ENCODE measurements around the gene CASP4. TPM values are rescaled to one million over a fixed set of nuclear protein-coding genes. Genes with fewer than 3 reads are reported as not detected.

Gene CASP4
- total and polyA plus RNA-seq, 2 of the 4 experiments (the other 2 are of a cell fraction) = 82.5 to 91.9 TPM

DNA sequence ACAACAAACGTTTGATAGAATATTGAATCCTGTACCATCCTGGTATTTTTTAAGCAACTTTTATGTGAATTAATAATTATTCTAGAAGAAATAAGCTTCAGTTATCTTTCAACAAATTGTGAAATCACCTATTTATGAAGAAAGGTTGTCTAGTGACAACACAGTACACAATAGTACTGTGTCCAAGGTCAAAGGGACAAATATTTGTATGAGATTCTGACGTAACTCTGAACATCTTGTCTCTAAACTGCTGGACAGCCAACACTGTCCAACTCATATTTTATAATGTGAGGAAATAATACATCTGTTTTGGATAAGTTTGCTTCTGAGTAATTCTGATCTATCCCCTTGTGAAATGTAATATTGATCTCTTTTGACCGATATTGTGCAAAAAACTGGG, 35.6 kb upstream of the CASP4 start:
- Histone ChIP-seq H2AK9ac (replicated peaks; ENCODE audit: low read depth, low read length, poor library complexity) (no peak overlapping the region), H3K79me1 (ENCODE audit: low read depth in 1 of 2, low read length in 2 of 2) (no peaks in the 10 kb centered on the region), H2AFZ (replicated peaks; ENCODE audit: low read length, poor library complexity) (no peak overlapping the region), H4K5ac (ENCODE audit: low read depth, low read length) (no peak overlapping the region), H2BK5ac (ENCODE audit: low read depth, low read length, poor library complexity, severe bottlenecking) (no peak overlapping the region), H3K18ac (ENCODE audit: low read depth, low read length) (no peak overlapping the region), H2BK15ac (ENCODE audit: low read depth, low read length) (no peak overlapping the region; the same call in 2 of the 3 replicates), H4K20me1 (ENCODE audit: insufficient read depth, low read length) (no peaks in the 10 kb centered on the region), H3K4ac (ENCODE audit: low read depth, low read length) (no peak overlapping the region), H3K4me3 (ENCODE audit: insufficient read depth, low read depth, low read length) (no peak overlapping the region), H2BK120ac (ENCODE audit: low read depth, low read length) (no peak overlapping the region), H3K36me3 (ENCODE audit: control insufficient read depth, insufficient read depth, low read length) (no peaks in the 10 kb centered on the region), H3K4me2 (ENCODE audit: low read depth, low read length) (no peak overlapping the region), H3K56ac (ENCODE audit: extremely low read depth, insufficient read depth, low read length) (no peak overlapping the region), H3K9ac (ENCODE audit: low read depth, low read length) (no peak overlapping the region), H3K27me3 (ENCODE audit: control insufficient read depth, insufficient read depth, low read length) (no peaks in the 10 kb centered on the region), H4K91ac (ENCODE audit: insufficient read depth, low read depth, low read length) (no peak overlapping the region), H3K23ac (ENCODE audit: low read depth, low read length) (no peak overlapping the region), H3K27ac (ENCODE audit: insufficient read depth, low read length) (no peak overlapping the region), H2BK20ac (ENCODE audit: low read depth, low read length) (no peak overlapping the region; the same call in 1 of the 2 replicates), H4K8ac (ENCODE audit: low read depth in 2 of 2, low read length in 2 of 2) (no peak overlapping the region), H3K14ac (replicated peaks; ENCODE audit: low read depth, low read length) (no peak overlapping the region), H2AK5ac (ENCODE audit: low read depth, low read length) (no peak overlapping the region), H3K9me3 (ENCODE audit: control insufficient read depth, insufficient read depth, low read length) (no peaks in the 10 kb centered on the region), H3K9me1 (ENCODE audit: insufficient read depth, low read length) (no peaks in the 10 kb centered on the region; the same call in 1 of the 2 replicates), H3K4me1 (ENCODE audit: control insufficient read depth, insufficient read depth, low read length) (peaks cover 3% of the 10 kb centered on the region)
- DNase-seq = no peak
- no CpG with 5 or more reads among the region's 3 CpGs for WGBS, 2 experiments (ENCODE audit: extremely low coverage in 2 of 2, insufficient read length in 1 of 2)
- ChIA-PET CTCF (interaction anchor here (0.8 kb wide), 1 partner anchor 388 kb away, joined by 3 read pairs; no protein-coding TSS in a partner anchor), POLR2A (ENCODE audit: unreplicated experiment) (no interaction called here)
- no peak for ATAC-seq (ENCODE audit: low read depth)
- TF ChIP-seq BHLHE40 (IDR thresholded peaks at IDR 0.05; ENCODE audit: low read depth, low read length) (no peak), MAZ (IDR thresholded peaks at IDR 0.05; ENCODE audit: borderline replicate concordance, low read depth, low read length) (no peak), RFX5 (IDR thresholded peaks at IDR 0.05; ENCODE audit: low read depth, low read length) (no peak), MXI1 (IDR thresholded peaks at IDR 0.05; ENCODE audit: borderline replicate concordance, low read depth, low read length) (no peak), RAD21 (IDR thresholded peaks at IDR 0.05; ENCODE audit: low read length) (no peak), ELK1 (IDR thresholded peaks at IDR 0.05; ENCODE audit: borderline replicate concordance, low read depth, low read length) (no peak), FOS (IDR thresholded peaks at IDR 0.05; ENCODE audit: low read depth, low read length) (no peak), CEBPB (IDR thresholded peaks at IDR 0.05; ENCODE audit: low read depth, low read length) (no peak), POLR2A (IDR thresholded peaks at IDR 0.05; ENCODE audit: low read depth, low read length) (no peak), NFE2L2 (IDR thresholded peaks at IDR 0.05; ENCODE audit: low read depth, low read length) (no peak), RCOR1 (IDR thresholded peaks at IDR 0.05; ENCODE audit: insufficient replicate concordance, low read length) (no peak), MAFK (IDR thresholded peaks at IDR 0.05; ENCODE audit: low read depth, low read length) (no peak), SMC3 (IDR thresholded peaks at IDR 0.05; ENCODE audit: low read depth, low read length) (no peak), CHD1 (IDR thresholded peaks at IDR 0.05; ENCODE audit: low read depth, low read length) (no peak), CTCF (conservative IDR thresholded peaks at IDR 0.05; ENCODE audit: low read depth, low read length) (no peak)
- TF ChIP-seq, protein P1, sequence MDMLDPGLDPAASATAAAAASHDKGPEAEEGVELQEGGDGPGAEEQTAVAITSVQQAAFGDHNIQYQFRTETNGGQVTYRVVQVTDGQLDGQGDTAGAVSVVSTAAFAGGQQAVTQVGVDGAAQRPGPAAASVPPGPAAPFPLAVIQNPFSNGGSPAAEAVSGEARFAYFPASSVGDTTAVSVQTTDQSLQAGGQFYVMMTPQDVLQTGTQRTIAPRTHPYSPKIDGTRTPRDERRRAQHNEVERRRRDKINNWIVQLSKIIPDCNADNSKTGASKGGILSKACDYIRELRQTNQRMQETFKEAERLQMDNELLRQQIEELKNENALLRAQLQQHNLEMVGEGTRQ (IDR thresholded peaks at IDR 0.05; ENCODE audit: low read depth, low read length) = no peak
- in situ Hi-C loops (cut with MboI; ENCODE audit: low sequenced_read_pairs) = no loop called here
- intact Hi-C loops (cut with micrococcal nuclease) = no loop called here
- dilution Hi-C loops (cut with HindIII; ENCODE audit: low sequenced_read_pairs, unreplicated experiment) = no loop called here
- no TSS peak for BruUV-seq (replicated peaks)
